ENCODE results near the gene FAN1.

FAN1 gene

GRCh38 chr15:30927148-30927761 is 23.5 kb downstream of the FAN1 start:
- no peak overlapping the region for H3K4me3 ChIP-seq (ENCODE audit: low read length)
- no peak for TF ChIP-seq ZNF274 (IDR thresholded peaks at IDR 0.05; ENCODE audit: low read depth, low read length)

GRCh38 chr15:30928076-30928475 is 24.4 kb downstream of the FAN1 start:
- no peak overlapping the region for H3K4me3 ChIP-seq (ENCODE audit: low read length)
- no peak for TF ChIP-seq ZNF274 (IDR thresholded peaks at IDR 0.05; ENCODE audit: low read depth, low read length)

GRCh38 chr15:30929064-30929669 is 25.5 kb downstream of the FAN1 start:
- no peak for TF ChIP-seq ZNF274 (IDR thresholded peaks at IDR 0.05; ENCODE audit: low read depth, low read length)

GRCh38 chr15:30929982-30930381 is 26.3 kb downstream of the FAN1 start:
- TF ChIP-seq ZNF274 (IDR thresholded peaks at IDR 0.05; ENCODE audit: low read depth, low read length) = no peak
- no peak overlapping the region for H3K4me3 ChIP-seq (ENCODE audit: low read length)

More at GRCh38 chr15:30929064-30929669, 25.5 kb downstream of the FAN1 start:
- no peak overlapping the region for H3K4me3 ChIP-seq (ENCODE audit: low read length)

- no peak for TF ChIP-seq ZNF274 (IDR thresholded peaks at IDR 0.05; ENCODE audit: low read depth, low read length)
- no peak overlapping the region for H3K4me3 ChIP-seq (ENCODE audit: low read length)
Measured at GRCh38 chr15:30930422-30930821, 26.7 kb downstream of the FAN1 start.

- no peak for TF ChIP-seq ZNF274 (IDR thresholded peaks at IDR 0.05; ENCODE audit: low read depth, low read length)
- no peak overlapping the region for H3K4me3 ChIP-seq (ENCODE audit: low read length)
Measured at GRCh38 chr15:30933293-30933692, 29.6 kb downstream of the FAN1 start.

GRCh38 chr15:30939161-30939560 is 35.4 kb downstream of the FAN1 start:
- TF ChIP-seq ZNF274 (IDR thresholded peaks at IDR 0.05; ENCODE audit: low read depth, low read length) = no peak

GRCh38 chr15:30940359-30940758 is 36.6 kb downstream of the FAN1 start:
- TF ChIP-seq ZNF274 (IDR thresholded peaks at IDR 0.05; ENCODE audit: low read depth, low read length) = no peak
- no peak overlapping the region for H3K4me3 ChIP-seq (ENCODE audit: low read length)

More at GRCh38 chr15:30939161-30939560, 35.4 kb downstream of the FAN1 start:
- H3K4me3 ChIP-seq (ENCODE audit: low read length) = no peak overlapping the region

- no peak overlapping the region for H3K4me3 ChIP-seq (ENCODE audit: low read length)
- no peak for TF ChIP-seq ZNF274 (IDR thresholded peaks at IDR 0.05; ENCODE audit: low read depth, low read length)
Measured at GRCh38 chr15:30941520-30941919, 37.8 kb downstream of the FAN1 start.

- H3K4me3 ChIP-seq (ENCODE audit: low read length) = no peak overlapping the region
- TF ChIP-seq ZNF274 (IDR thresholded peaks at IDR 0.05; ENCODE audit: low read depth, low read length) = no peak
Measured at GRCh38 chr15:30943654-30944335, 40.1 kb downstream of the FAN1 start.

- H3K4me3 ChIP-seq (ENCODE audit: low read length) = no peak overlapping the region
- TF ChIP-seq ZNF274 (IDR thresholded peaks at IDR 0.05; ENCODE audit: low read depth, low read length) = no peak
Measured at GRCh38 chr15:30953183-30953582, 49.5 kb downstream of the FAN1 start.

GRCh38 chr15:30953731-30954378 is 50.1 kb downstream of the FAN1 start:
- H3K4me3 ChIP-seq (ENCODE audit: low read length) = no peak overlapping the region
- no peak for TF ChIP-seq ZNF274 (IDR thresholded peaks at IDR 0.05; ENCODE audit: low read depth, low read length)

- no peak overlapping the region for H3K4me3 ChIP-seq (ENCODE audit: low read length)
- no peak for TF ChIP-seq ZNF274 (IDR thresholded peaks at IDR 0.05; ENCODE audit: low read depth, low read length)
Measured at GRCh38 chr15:30954674-30955073, 51.0 kb downstream of the FAN1 start.

- H3K4me3 ChIP-seq (ENCODE audit: low read length) = no peak overlapping the region
Measured at GRCh38 chr15:30956216-30957124, 52.8 kb downstream of the FAN1 start.

More at GRCh38 chr15:30956216-30957124, 52.8 kb downstream of the FAN1 start:
- no peak for TF ChIP-seq ZNF274 (IDR thresholded peaks at IDR 0.05; ENCODE audit: low read depth, low read length)

Measured in GM08714 (cell line).